ENCODE data around the gene UBTF.
"Not testable (repeated sequence)": the region's sequence is repeated elsewhere in the genome, so short reads cannot be mapped to it uniquely, and the experiment has no call there.

The UBTF gene

GRCh38 chr17:44247440-44247841 lies 28.0 kb upstream of the UBTF start:
- peak in 1 of 2 donors; percentile 7 for DNase-seq (ENCODE audit: low read depth in 2 of 2)
- TF ChIP-seq CTCF (IDR thresholded peaks at IDR 0.05; ENCODE audit: low read depth, low read length), result no peak

GRCh38 chr17:44241106-44241624 lies 21.7 kb upstream of the UBTF start:
- no peak for TF ChIP-seq CTCF (IDR thresholded peaks at IDR 0.05; ENCODE audit: low read depth, low read length)
- no peak for DNase-seq (ENCODE audit: low read depth in 2 of 2)
- H3K4me3 ChIP-seq (replicated peaks in 1 of 2; ENCODE audit: low read depth in 2 of 2, low read length in 2 of 2), result no peak overlapping the region

More at GRCh38 chr17:44247440-44247841, 28.0 kb upstream of the UBTF start:
- no peak overlapping the region for H3K4me3 ChIP-seq (replicated peaks in 1 of 2; ENCODE audit: low read depth in 2 of 2, low read length in 2 of 2)

GRCh38 chr17:44237886-44238285 lies 18.4 kb upstream of the UBTF start:
- DNase-seq (ENCODE audit: low read depth in 2 of 2); H3K4me3 ChIP-seq (replicated peaks in 1 of 2; ENCODE audit: low read depth in 2 of 2, low read length in 2 of 2): not testable (repeated sequence)

- no peak for TF ChIP-seq CTCF (IDR thresholded peaks at IDR 0.05; ENCODE audit: low read depth, low read length)
Observed at GRCh38 chr17:44236444-44236991, 17.0 kb upstream of the UBTF start.

GRCh38 chr17:44235583-44235936 lies 16.1 kb upstream of the UBTF start:
- no peak for TF ChIP-seq CTCF (IDR thresholded peaks at IDR 0.05; ENCODE audit: low read depth, low read length)
- no peak overlapping the region for H3K4me3 ChIP-seq (replicated peaks in 1 of 2; ENCODE audit: low read depth in 2 of 2, low read length in 2 of 2)
- DNase-seq (ENCODE audit: low read depth in 2 of 2), result peak in 1 of 2 donors; percentile 70

More at GRCh38 chr17:44236444-44236991, 17.0 kb upstream of the UBTF start:
- no peak for DNase-seq (ENCODE audit: low read depth in 2 of 2)
- H3K4me3 ChIP-seq (replicated peaks in 1 of 2; ENCODE audit: low read depth in 2 of 2, low read length in 2 of 2), result no peak overlapping the region

GRCh38 chr17:44233582-44233981 lies 14.1 kb upstream of the UBTF start:
- DNase-seq (ENCODE audit: low read depth in 2 of 2), result no peak
- TF ChIP-seq CTCF (IDR thresholded peaks at IDR 0.05; ENCODE audit: low read depth, low read length), result no peak
- no peak overlapping the region for H3K4me3 ChIP-seq (replicated peaks in 1 of 2; ENCODE audit: low read depth in 2 of 2, low read length in 2 of 2)

GRCh38 chr17:44232061-44232460 lies 12.6 kb upstream of the UBTF start:
- no peak for TF ChIP-seq CTCF (IDR thresholded peaks at IDR 0.05; ENCODE audit: low read depth, low read length)
- H3K4me3 ChIP-seq (replicated peaks in 1 of 2; ENCODE audit: low read depth in 2 of 2, low read length in 2 of 2), result no peak overlapping the region
- no peak for DNase-seq (ENCODE audit: low read depth in 2 of 2)

Data from cardiac fibroblast (primary cell).